ENCODE results near the gene USP7.
"Not testable (repeated sequence)": the region's sequence is repeated elsewhere in the genome, so short reads cannot be mapped to it uniquely, and the experiment has no call there.

Gene USP7

DNA sequence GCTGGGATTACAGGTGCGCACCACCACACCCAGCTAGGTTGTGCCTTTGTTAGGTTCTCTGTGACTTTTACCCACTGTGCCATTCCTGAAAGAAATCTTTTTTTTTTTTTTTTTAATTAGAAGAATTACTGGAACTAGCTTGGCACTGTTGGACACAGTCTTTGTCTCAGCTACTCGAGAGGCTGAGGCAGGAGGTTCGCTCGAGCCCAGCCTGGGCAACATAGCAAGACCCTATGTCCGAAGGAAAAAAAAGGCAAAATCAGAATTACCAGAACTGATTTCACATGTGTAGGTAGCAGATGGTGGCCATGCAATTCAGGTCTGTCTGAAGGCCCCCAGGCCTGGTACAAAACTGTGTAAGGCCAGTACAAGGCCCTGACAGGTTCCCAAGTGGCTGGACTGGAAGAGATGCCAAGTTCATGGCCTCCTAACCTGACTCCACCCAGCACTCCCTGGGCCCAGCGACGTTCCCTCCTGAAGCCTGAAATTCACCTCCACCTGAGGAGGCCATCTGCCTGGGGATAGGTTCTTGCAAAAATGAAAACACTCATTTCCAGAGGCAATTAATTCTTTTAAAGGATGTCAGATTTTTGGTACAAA, 117.9 kb downstream of the USP7 start:
- DNase-seq (ENCODE audit: extremely low spot score): no peak
- CTCF ChIA-PET: no interaction called here
- POLR2A ChIA-PET: no interaction called here
- no peak for TF ChIP-seq ELF4 (IDR thresholded peaks at IDR 0.05)
- no peak for TF ChIP-seq BHLHE40 (IDR thresholded peaks at IDR 0.05; ENCODE audit: borderline replicate concordance)
- TF ChIP-seq FOXM1 (IDR thresholded peaks at IDR 0.05; ENCODE audit: borderline replicate concordance): no peak
- TF ChIP-seq SP1 (IDR thresholded peaks at IDR 0.05): no peak
- no peak for TF ChIP-seq ZNF384 (IDR thresholded peaks at IDR 0.05)
- no peak for TF ChIP-seq LEF1 (IDR thresholded peaks at IDR 0.05; ENCODE audit: borderline replicate concordance)
- TF ChIP-seq PKNOX1 (IDR thresholded peaks at IDR 0.05): no peak
- TF ChIP-seq FOXK2 (IDR thresholded peaks at IDR 0.05): no peak

GRCh38 chr16:8843296-8843695, 120.4 kb downstream of the USP7 start:
- DNase-seq (ENCODE audit: extremely low spot score); POLR2A ChIA-PET; CTCF ChIA-PET: not testable (repeated sequence)

All from HEK293T (cell line).